Common myeloid progenitor, CD34-positive (primary cell): ENCODE measurements around the gene TNFSF10.
"Not testable (repeated sequence)": the region's sequence is repeated elsewhere in the genome, so short reads cannot be mapped to it uniquely, and the experiment has no call there.

Experiments
- CTCF ChIA-PET: fragments of 350-600 bp; sonication (Branson Sonifier 250); formaldehyde crosslinking; loops from one replicate; lab custom pipeline; 2021; ENCODE audit warnings: antibody characterized with exemption; lab: Charles Lee
- POLR2A ChIA-PET: fragments of 350-600 bp; sonication (Branson Sonifier 250); formaldehyde crosslinking; loops from one replicate; lab custom pipeline; 2021; ENCODE audit warnings: antibody characterized with exemption; lab: Charles Lee
- DNase-seq, 3 donors: peaks; one replicate each; pipeline versions ENCODE4 v3.0.0 to v3.0.0-alpha.2; 2013
- H3K27ac ChIP-seq, 2 experiments: 1 replicate in 1 of 2; 2 replicates in 1 of 2; pipeline ENCODE4 v1.7.0; 2013; ENCODE audit warnings: inconsistent platforms in 2 of 2, low read length in 2 of 2, mild to moderate bottlenecking in 2 of 2, low read depth in 1 of 2, moderate library complexity in 1 of 2; ENCODE audit not compliant: severe bottlenecking in 2 of 2, insufficient read depth in 1 of 2, poor library complexity in 1 of 2
- H3K27me3 ChIP-seq, 5 experiments: replicated peaks in 2 of 5; 1 replicate in 3 of 5; 2 replicates in 2 of 5; pipeline versions ENCODE4 v1.6.1 to v1.7.0; 2013; ENCODE audit warnings: low read length in 4 of 5, mild to moderate bottlenecking in 2 of 5, moderate library complexity in 2 of 5, inconsistent platforms in 1 of 5; ENCODE audit not compliant: insufficient read depth in 5 of 5, control insufficient read depth in 4 of 5
- H3K36me3 ChIP-seq, 4 experiments: 1 replicate in 2 of 4; 2 replicates in 2 of 4; pipeline versions ENCODE4 v1.6.1 to v1.7.0; 2013; ENCODE audit warnings: low read length in 3 of 4, control low read depth in 1 of 4, mild to moderate bottlenecking in 1 of 4; ENCODE audit not compliant: control insufficient read depth in 4 of 4, insufficient read depth in 4 of 4
- H3K4me1 ChIP-seq, 4 experiments: 1 replicate in 3 of 4; 2 replicates in 1 of 4; pipeline versions ENCODE4 v1.6.1 to v1.7.1; 2013; ENCODE audit warnings: low read length in 3 of 4, mild to moderate bottlenecking in 3 of 4, control low read depth in 1 of 4, inconsistent platforms in 1 of 4, moderate library complexity in 1 of 4; ENCODE audit not compliant: control insufficient read depth in 4 of 4, insufficient read depth in 4 of 4; ENCODE audit errors: control extremely low read depth in 1 of 4
- H3K4me3 ChIP-seq, 7 experiments: 1 replicate in 4 of 7; 2 replicates in 3 of 7; pipeline versions ENCODE4 v1.5.1 to v1.7.0; 2013; ENCODE audit warnings: mild to moderate bottlenecking in 7 of 7, low read length in 6 of 7, moderate library complexity in 6 of 7, inconsistent platforms in 2 of 7, low read depth in 2 of 7, control low read depth in 1 of 7; ENCODE audit not compliant: insufficient read depth in 4 of 7, control insufficient read depth in 1 of 7; ENCODE audit errors: extremely low read depth in 1 of 7
- H3K9me3 ChIP-seq, 5 experiments: 1 replicate in 4 of 5; 2 replicates in 1 of 5; pipeline versions ENCODE4 v1.6.1 to v1.7.1; 2013; ENCODE audit warnings: low read length in 4 of 5, mild to moderate bottlenecking in 2 of 5, inconsistent platforms in 1 of 5, low read depth in 1 of 5, moderate library complexity in 1 of 5; ENCODE audit not compliant: control insufficient read depth in 4 of 5, insufficient read depth in 2 of 5; ENCODE audit errors: control extremely low read depth in 1 of 5
- WGBS: methylation state at CpG from one replicate; pipeline ENCODE4 v1.1.5; 2013; ENCODE audit not compliant: insufficient coverage; 5-methylcytosine and 5-hydroxymethylcytosine counted together

The TNFSF10 gene

DNA sequence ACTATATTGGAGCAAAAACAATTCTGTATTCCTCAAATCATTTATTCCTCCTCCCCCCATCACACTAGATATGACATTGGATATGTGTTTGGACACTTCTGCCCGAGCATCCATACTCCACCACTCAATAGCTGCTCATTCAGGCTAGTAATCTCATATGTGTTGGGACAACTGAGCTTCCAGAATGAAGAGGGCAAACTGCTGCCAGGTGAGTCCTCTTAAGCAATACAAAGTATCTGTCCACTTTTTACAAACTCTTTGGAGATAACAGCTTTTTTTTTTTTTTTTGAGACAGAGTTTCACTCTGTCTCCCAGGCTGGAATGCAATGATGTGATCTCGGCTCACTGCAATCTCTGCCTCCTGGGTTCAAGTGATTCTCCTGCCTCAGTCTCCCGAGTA, 5.4 kb upstream of the TNFSF10 start:
- Histone ChIP-seq H3K27ac (no peak overlapping the region), H3K4me3 (no peak overlapping the region), H3K36me3 (no peaks in the 10 kb centered on the region), H3K4me1 (peaks cover 6 to 32% (median 16%) of the 10 kb centered on the region in 4 experiments), H3K27me3 (no peaks in the 10 kb centered on the region), H3K9me3 (no peaks in the 10 kb centered on the region)
- WGBS = 100% methylated on average over 1 of the region's 3 CpGs
- POLR2A ChIA-PET = no interaction called here
- CTCF ChIA-PET = interaction anchor here (0.6 to 4.2 kb wide), 4 partner anchors 13 to 89 kb away, joined by 3 to 24 read pairs (median 3); no protein-coding TSS in a partner anchor
- DNase-seq = no peak

DNA sequence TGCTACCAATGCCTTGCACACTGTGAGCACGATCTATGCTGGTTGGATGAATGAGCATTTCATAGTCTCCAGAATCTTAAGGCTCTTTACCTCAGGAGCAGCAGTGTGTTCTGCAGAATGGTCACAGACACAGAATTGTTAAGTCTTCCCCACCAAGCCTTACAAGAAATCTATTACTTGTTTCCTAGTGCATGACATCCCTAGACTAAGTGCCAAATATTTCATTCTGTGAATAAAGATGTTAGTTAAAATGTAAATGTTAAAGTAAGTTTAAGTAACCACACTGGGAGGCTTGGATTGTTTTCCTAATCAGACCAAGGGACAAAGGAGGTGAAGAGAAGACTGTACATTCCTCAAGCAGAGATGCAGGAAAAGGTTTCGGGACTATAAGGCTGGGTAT, 4.1 kb upstream of the TNFSF10 start:
- ChIA-PET POLR2A (no interaction called here), CTCF (no interaction called here)
- H3K27me3 ChIP-seq = no peaks in the 10 kb centered on the region
- no peak overlapping the region for H3K4me3 ChIP-seq
- WGBS = 100% methylated on average over 1 of the region's 2 CpGs
- no peak for DNase-seq
- peaks cover 9 to 44% (median 18%) of the 10 kb centered on the region in 4 experiments for H3K4me1 ChIP-seq
- no peak overlapping the region for H3K27ac ChIP-seq
- H3K9me3 ChIP-seq = no peaks in the 10 kb centered on the region
- H3K36me3 ChIP-seq = no peaks in the 10 kb centered on the region

DNA sequence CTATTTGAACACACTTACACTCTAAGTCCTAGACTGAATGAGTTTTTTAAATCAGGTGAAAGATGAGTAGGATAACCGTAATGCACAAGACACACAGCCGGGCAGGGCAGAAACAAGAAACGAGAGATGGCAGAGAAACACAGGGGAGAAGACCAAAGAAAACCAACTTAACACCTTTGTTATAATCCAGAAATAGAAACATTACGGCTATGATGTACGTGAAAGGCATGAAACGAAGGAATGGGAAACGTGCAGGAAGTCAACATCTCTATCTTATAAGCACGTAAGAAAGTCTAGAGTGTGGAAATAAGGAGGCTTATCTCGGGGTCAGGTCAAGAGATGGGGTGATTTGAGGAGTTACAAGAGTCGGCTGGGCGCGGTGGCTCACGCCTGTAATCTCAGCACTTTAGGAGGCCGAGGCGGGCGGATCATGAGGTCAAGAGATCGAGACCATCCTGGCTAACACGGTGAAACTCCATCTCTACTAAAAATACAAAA, 1.9 kb upstream of the TNFSF10 start:
- POLR2A ChIA-PET = no interaction called here
- DNase-seq = no peak
- H3K4me1 ChIP-seq = peaks cover 9 to 43% (median 16%) of the 10 kb centered on the region in 4 experiments
- CTCF ChIA-PET = no interaction called here
- H3K36me3 ChIP-seq = no peaks in the 10 kb centered on the region
- no peak overlapping the region for H3K4me3 ChIP-seq
- H3K27me3 ChIP-seq = no peaks in the 10 kb centered on the region
- 100% methylated on average over 3 of the region's 18 CpGs for WGBS
- no peaks in the 10 kb centered on the region for H3K9me3 ChIP-seq
- H3K27ac ChIP-seq = no peak overlapping the region

DNA sequence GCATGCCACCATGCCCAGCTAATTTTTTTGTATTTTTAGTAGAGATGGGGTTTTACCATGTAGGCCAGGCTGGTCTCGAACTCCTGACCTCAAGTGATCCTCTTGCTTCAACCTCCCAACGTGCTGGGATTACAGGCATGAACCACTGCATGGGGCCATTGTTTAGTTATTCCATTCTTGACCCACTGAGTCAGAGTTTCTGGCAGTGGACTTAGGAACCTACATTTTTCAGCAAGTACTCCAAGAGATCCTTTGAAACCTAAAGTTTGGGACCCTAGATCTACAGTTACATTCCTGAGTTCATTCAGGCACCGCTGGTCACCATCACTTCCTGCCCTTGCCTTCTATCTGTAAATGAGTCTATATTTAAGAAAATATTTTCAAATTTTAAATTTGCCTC, 1.4 kb upstream of the TNFSF10 start:
- ChIA-PET CTCF (interaction anchor here (1.2 kb wide), 1 partner anchor 10 kb away, joined by 4 read pairs; no protein-coding TSS in a partner anchor), POLR2A (no interaction called here)
- Histone ChIP-seq H3K36me3 (no peaks in the 10 kb centered on the region), H3K27ac (no peak overlapping the region), H3K4me3 (no peak overlapping the region), H3K4me1 (peaks cover 5 to 44% (median 17%) of the 10 kb centered on the region in 4 experiments), H3K9me3 (no peaks in the 10 kb centered on the region), H3K27me3 (no peaks in the 10 kb centered on the region)
- WGBS = 100% methylated on average over 2 of the region's 3 CpGs
- DNase-seq = no peak

DNA sequence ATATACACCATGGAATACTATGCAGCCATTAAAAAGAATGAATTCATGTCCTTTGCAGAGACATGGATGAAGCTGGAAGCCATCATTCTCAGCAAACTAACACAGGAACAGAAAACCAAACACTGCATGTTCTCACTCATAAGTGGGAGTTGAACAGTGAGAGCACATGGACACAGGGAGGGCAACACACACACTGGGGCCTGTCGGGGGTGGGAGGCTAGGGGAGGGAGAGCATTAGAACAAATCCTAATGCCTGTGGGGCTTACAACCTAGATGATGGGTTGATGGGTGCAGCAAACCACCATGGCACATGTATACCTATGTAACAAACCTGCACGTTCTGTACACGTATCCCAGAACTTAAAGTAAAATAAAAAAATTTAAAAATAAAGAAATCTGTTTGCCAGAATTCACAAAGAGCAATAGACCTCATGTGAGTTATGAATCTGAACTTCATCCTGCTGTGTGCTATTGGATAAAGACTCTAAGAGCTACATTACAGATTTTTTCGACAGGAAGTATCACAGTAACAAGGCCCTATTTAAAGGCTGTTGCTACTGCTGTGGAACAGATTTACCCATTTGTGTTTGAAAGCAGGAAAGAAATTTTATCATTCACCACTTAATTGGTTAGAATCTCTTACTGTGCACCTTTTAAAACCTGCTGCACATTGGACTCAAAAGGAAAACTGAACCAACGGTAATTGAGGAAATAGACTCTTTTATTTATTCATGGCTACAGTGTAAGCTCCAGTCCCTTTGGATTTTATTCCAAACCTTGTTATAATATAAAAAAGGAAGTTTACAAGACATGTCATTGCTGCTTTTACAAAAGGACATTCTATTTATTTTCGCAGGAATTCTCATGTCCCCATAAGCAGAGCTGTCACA, 1.1 kb downstream of the TNFSF10 start:
- H3K36me3 ChIP-seq, DNase-seq, POLR2A ChIA-PET, H3K9me3 ChIP-seq, H3K27me3 ChIP-seq: not testable (repeated sequence)
- Histone ChIP-seq H3K27ac (peak overlapping the region; percentile 53 to 81), H3K4me3 (peak overlapping the region in 6 of 7 experiments; percentile 74 to 97 (median 79)), H3K4me1 (peaks cover 9 to 64% (median 32%) of the 10 kb centered on the region in 4 experiments)
- 0% methylated on average over 1 of the region's 6 CpGs for WGBS
- CTCF ChIA-PET = interaction anchor here (0.9 to 5.4 kb wide), 6 partner anchors 8 to 73 kb away, joined by 3 to 38 read pairs (median 4); no protein-coding TSS in a partner anchor

DNA sequence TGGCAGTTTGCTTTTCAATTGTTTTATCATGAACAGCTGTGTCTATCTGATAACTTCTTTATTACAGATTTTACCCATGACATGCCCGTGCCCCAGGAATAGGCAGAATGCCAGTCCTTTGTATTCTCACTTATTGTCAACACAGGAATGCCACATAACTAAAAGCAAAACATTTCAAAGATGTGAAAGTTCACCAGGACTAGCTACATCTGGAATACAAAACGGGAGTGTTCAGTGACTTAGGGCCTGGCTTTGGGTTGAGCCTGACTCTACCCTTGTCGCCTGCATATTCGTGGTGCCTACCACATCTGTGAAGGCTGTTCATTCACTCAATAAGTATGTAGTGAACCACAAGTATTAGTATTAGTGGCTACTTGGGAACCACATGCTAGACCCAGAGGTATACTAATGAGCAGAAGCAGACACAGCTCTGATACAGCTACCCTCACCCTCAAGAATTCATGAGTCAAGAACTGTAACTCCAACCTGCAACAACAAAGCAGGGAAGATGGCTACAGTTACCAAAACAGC, 2.9 kb downstream of the TNFSF10 start:
- Histone ChIP-seq H3K27ac (peak overlapping the region in 1 of 2 experiments; percentile 15), H3K36me3 (peaks cover 4 to 14% (median 10%) of the 10 kb centered on the region in 4 experiments), H3K27me3 (no peaks in the 10 kb centered on the region), H3K9me3 (no peaks in the 10 kb centered on the region), H3K4me1 (peaks cover 12 to 77% (median 43%) of the 10 kb centered on the region in 4 experiments), H3K4me3 (peak overlapping the region in 6 of 7 experiments; percentile 21 to 87 (median 62))
- POLR2A ChIA-PET = no interaction called here
- WGBS = 9% methylated on average over 3 of the region's 4 CpGs
- DNase-seq = peak in 2 of 3 donors; percentile 45 to 60
- CTCF ChIA-PET = interaction anchor here (1.2 to 5.4 kb wide), 5 partner anchors 9 to 75 kb away, joined by 3 to 38 read pairs (median 3); no protein-coding TSS in a partner anchor
